Nucleus accumbens (tissue), 56 donors: ENCODE measurements around the gene TNFRSF4.

ENCODE experiments used
- DNase-seq, 56 donors: peaks; one replicate each; lab custom pipeline; 2025; lab: John Stamatoyannopoulos, UW

The TNFRSF4 gene

GRCh38 chr1:1173061-1173792 lies 40.7 kb downstream of the TNFRSF4 start:
- DNase-seq = no peak

- no peak for DNase-seq
These were observed 42.2 kb downstream of the TNFRSF4 start for GRCh38 chr1:1171546-1172340.

- no peak for DNase-seq
These were observed 42.8 kb downstream of the TNFRSF4 start for GRCh38 chr1:1171161-1171545.

GRCh38 chr1:1170215-1171091 lies 43.5 kb downstream of the TNFRSF4 start:
- DNase-seq = no peak

GRCh38 chr1:1169429-1170214 lies 44.3 kb downstream of the TNFRSF4 start:
- DNase-seq = no peak

GRCh38 chr1:1168451-1169411 lies 45.2 kb downstream of the TNFRSF4 start:
- DNase-seq = no peak

- DNase-seq = no peak
These were observed 46.0 kb downstream of the TNFRSF4 start for GRCh38 chr1:1167841-1168450.

- no peak for DNase-seq
These were observed 46.5 kb downstream of the TNFRSF4 start for GRCh38 chr1:1167398-1167821.

- DNase-seq = no peak
These were observed 47.1 kb downstream of the TNFRSF4 start for GRCh38 chr1:1166642-1167397.

- no peak for DNase-seq
These were observed 48.0 kb downstream of the TNFRSF4 start for GRCh38 chr1:1165900-1166421.

- no peak for DNase-seq
These were observed 48.5 kb downstream of the TNFRSF4 start for GRCh38 chr1:1165485-1165884.

- DNase-seq = no peak
These were observed 49.1 kb downstream of the TNFRSF4 start for GRCh38 chr1:1164701-1165451.

- DNase-seq = no peak
These were observed 49.6 kb downstream of the TNFRSF4 start for GRCh38 chr1:1164361-1164700.

GRCh38 chr1:1163538-1164070 lies 50.3 kb downstream of the TNFRSF4 start:
- no peak for DNase-seq

- DNase-seq = no peak
These were observed 51.1 kb downstream of the TNFRSF4 start for GRCh38 chr1:1162597-1163537.

- no peak for DNase-seq
These were observed 52.3 kb downstream of the TNFRSF4 start for GRCh38 chr1:1161683-1162079.
